A549 (cell line): Measurements from ENCODE around the gene TMEM267. TPM values are rescaled to one million over a fixed set of nuclear protein-coding genes. Genes with fewer than 3 reads are reported as not detected.

Source experiments
- ATAC-seq, 2 experiments: fragments of 200-7000 bp in 1 of 2; fragments of >200 bp in 1 of 2; cut with Nextera tagmentation in 1 of 2; cut with Tn5 transposase in 1 of 2; 3 replicates each; pipeline versions ENCODE4 v1.8.0 to v1.9.1; 2018 to 2020; ENCODE audit warnings: mild to moderate bottlenecking in 1 of 2, moderate library complexity in 1 of 2
- CTCF ChIA-PET: fragments of 300-600 bp; sonication (Branson Sonifier 250); formaldehyde crosslinking; extraction: SDS; loops from one replicate; lab custom pipeline; 2021; ENCODE audit warnings: antibody characterized with exemption, inconsistent platforms; lab: Yijun Ruan, JAX
- POLR2A ChIA-PET: fragments of 350-600 bp; formaldehyde crosslinking; extraction: SDS; loops from one replicate; lab custom pipeline; 2021; ENCODE audit warnings: antibody characterized with exemption, inconsistent platforms; lab: Yijun Ruan, JAX
- DNase-seq, 2 experiments: peaks; one replicate each; pipeline versions ENCODE4 v3.0.0 to v3.0.0-alpha.2; 2011 to 2016; ENCODE audit warnings: low read depth in 1 of 2, low spot score in 1 of 2
- FAIRE-seq: peaks from 2 replicates; lab custom pipeline; 2011; peaks lifted over from hg19 to GRCh38; lab: Jason Lieb, UNC
- H3K27ac ChIP-seq, 2 experiments: fragments of >200 bp; sonication (Bioruptor Twin); formaldehyde crosslinking; 3 replicates each; pipeline ENCODE4 v1.5.1; 2016 to 2017
- H3K4me1 ChIP-seq: fragments of >200 bp; sonication (Bioruptor Twin); formaldehyde crosslinking; 3 replicates; pipeline ENCODE4 v1.6.1; 2016
- H3K4me2 ChIP-seq: fragments of >200 bp; sonication (Bioruptor Twin); formaldehyde crosslinking; 3 replicates; pipeline ENCODE4 v1.6.1; 2016
- H3K4me3 ChIP-seq: fragments of >200 bp; sonication (Bioruptor Twin); formaldehyde crosslinking; 3 replicates; pipeline ENCODE4 v1.5.1; 2016
- H3K9me3 ChIP-seq: fragments of >200 bp; sonication (Bioruptor Twin); formaldehyde crosslinking; 3 replicates; pipeline ENCODE4 v1.6.1; 2016
- BHLHE40 ChIP-seq: IDR thresholded peaks from 2 replicates; pipeline ENCODE4 v1.6.1; 2012; ENCODE audit warnings: low read depth, low read length, inconsistent platforms
- CBX8 ChIP-seq: fragments of 200-600 bp; sonication (generic); IDR thresholded peaks from 2 replicates; pipeline ENCODE4 v1.6.1; 2016
- CHD2 ChIP-seq: fragments of 150-350 bp; IDR thresholded peaks from 2 replicates; pipeline ENCODE4 v1.6.1; 2014; ENCODE audit warnings: low read length; ENCODE audit not compliant: partially characterized antibody
- E2F6 ChIP-seq: IDR thresholded peaks from 2 replicates; pipeline ENCODE4 v1.6.1; 2012; ENCODE audit warnings: low read depth, borderline replicate concordance
- EP300 ChIP-seq, 2 experiments: fragments of >200 bp; sonication (Bioruptor Twin); formaldehyde crosslinking; IDR thresholded peaks; 2 replicates in 1 of 2; 3 replicates in 1 of 2; pipeline ENCODE4 v1.6.1; 2016 to 2017
- ESRRA ChIP-seq: fragments of 150-350 bp; IDR thresholded peaks from 2 replicates; pipeline ENCODE4 v1.6.1; 2014; ENCODE audit warnings: mild to moderate bottlenecking, low read length, borderline replicate concordance
- HDAC2 ChIP-seq: fragments of 200-600 bp; sonication (generic); IDR thresholded peaks from 2 replicates; pipeline ENCODE4 v1.6.1; 2016
- HES2 ChIP-seq: fragments of >200 bp; sonication (Bioruptor Twin); formaldehyde crosslinking; IDR thresholded peaks from 2 replicates; pipeline ENCODE4 v1.6.1; 2016
- HOXB5 ChIP-seq: fragments of 250-450 bp; sonication (Bioruptor Pico); IDR thresholded peaks from 2 replicates; pipeline ENCODE4 v1.5.0; 2020; ENCODE audit warnings: mild to moderate bottlenecking, moderate library complexity
- MAFK ChIP-seq: fragments of 450-650 bp; IDR thresholded peaks from 2 replicates; pipeline ENCODE4 v1.6.1; 2014; ENCODE audit not compliant: partially characterized antibody
- MAX ChIP-seq: IDR thresholded peaks from 2 replicates; pipeline ENCODE4 v1.6.1; 2012
- NPAS2 ChIP-seq: fragments of 250-450 bp; sonication (Bioruptor Pico); IDR thresholded peaks from 2 replicates; pipeline ENCODE4 v1.8.0; 2022; ENCODE audit warnings: mild to moderate bottlenecking, moderate library complexity, borderline replicate concordance
- POLR2AphosphoS2 ChIP-seq: conservative IDR thresholded peaks from 2 replicates; pipeline ENCODE4 v1.6.1; 2012; ENCODE audit warnings: low read length, improper control_type of control experiment, inconsistent platforms
- RFX5 ChIP-seq: fragments of 450-650 bp; IDR thresholded peaks from 2 replicates; pipeline ENCODE4 v1.7.1; 2014; ENCODE audit warnings: antibody characterized with exemption, mild to moderate bottlenecking, moderate library complexity
- RNF2 ChIP-seq: fragments of 200-600 bp; sonication (generic); IDR thresholded peaks from 2 replicates; pipeline ENCODE4 v1.6.1; 2016; ENCODE audit warnings: low read depth, mild to moderate bottlenecking, antibody characterized with exemption, moderate library complexity, borderline replicate concordance
- SMC3 ChIP-seq: fragments of >200 bp; sonication (Bioruptor Twin); formaldehyde crosslinking; IDR thresholded peaks from 3 replicates; pipeline ENCODE4 v1.6.1; 2018; ENCODE audit warnings: inconsistent platforms
- WGBS: methylation state at CpG from one replicate; pipeline ENCODE4 v1.1.6; 2017; ENCODE audit errors: missing lambda C conversion rate; 5-methylcytosine and 5-hydroxymethylcytosine counted together
- polyA plus RNA-seq, 4 experiments: library from polyadenylated mRNA; depleted of rRNA in 3 of 4; stranded (reverse); fragments of >200 nt; fragmentation: RNase III in 1 of 4; extraction: RNeasy Plus Mini Kit Qiagen cat#74134 plus additional on column Dnase treatment in 1 of 4; gene quantifications; 2 replicates in 3 of 4; 3 replicates in 1 of 4; pipeline ENCODE4 v1.2.3, GENCODE V29; 2011 to 2017
- TF ChIP-seq, protein P1 (sequence below): fragments of 250-450 bp; sonication (Bioruptor Pico); IDR thresholded peaks from 2 replicates; pipeline ENCODE4 v1.5.0; 2020; ENCODE audit warnings: low read depth, mild to moderate bottlenecking, moderate library complexity
- TF ChIP-seq, protein P2 (sequence below): fragments of 450-650 bp; IDR thresholded peaks from 2 replicates; pipeline ENCODE4 v1.6.1; 2014; ENCODE audit warnings: antibody characterized with exemption
- TF ChIP-seq, protein P3 (sequence below): fragments of 250-450 bp; sonication (Bioruptor Pico); IDR thresholded peaks from 2 replicates; pipeline ENCODE4 v1.5.0; 2021; ENCODE audit warnings: mild to moderate bottlenecking, moderate library complexity, borderline replicate concordance
- TF ChIP-seq, protein P4 (sequence below): fragments of >200 bp; sonication (Bioruptor Twin); formaldehyde crosslinking; IDR thresholded peaks from 3 replicates; pipeline ENCODE4 v1.6.1; 2016
- TF ChIP-seq, protein P5 (sequence below): fragments of 150-350 bp; IDR thresholded peaks from 2 replicates; pipeline ENCODE4 v1.6.1; 2014; ENCODE audit warnings: low read depth, mild to moderate bottlenecking, low read length

Gene TMEM267
- polyA plus RNA-seq, 2 of the 4 experiments (the other 2 are of a cell fraction), result 15.8 to 46.1 TPM

DNA sequence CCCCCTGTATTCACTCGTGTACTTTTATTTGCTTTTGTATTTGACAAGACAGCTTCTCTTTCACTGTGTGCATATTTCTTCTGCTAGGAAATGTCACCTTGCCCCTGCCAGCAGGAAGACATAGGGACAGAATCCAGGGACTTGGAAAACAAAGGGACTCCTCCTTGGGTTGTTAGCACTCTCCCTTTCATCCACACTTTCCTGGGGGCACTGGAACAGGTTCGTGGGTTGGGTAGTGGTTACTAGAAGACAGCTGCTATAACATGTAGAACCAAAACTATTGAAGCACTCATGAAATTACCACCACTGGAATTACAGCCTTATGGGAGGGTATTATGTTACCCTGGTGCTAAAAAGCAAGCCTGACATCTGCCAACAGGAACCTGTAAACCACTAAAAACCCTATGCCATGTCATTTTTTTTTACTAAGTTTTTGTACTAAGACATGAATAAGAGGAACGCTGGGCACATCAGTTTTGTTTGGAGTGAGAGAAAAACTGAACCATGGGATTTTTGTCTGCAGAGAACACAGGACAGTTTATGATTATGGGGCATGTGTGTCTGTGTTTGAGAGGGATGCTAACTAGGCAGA, 66.8 kb downstream of the TMEM267 start:
- no peaks in the 10 kb centered on the region for H3K9me3 ChIP-seq
- POLR2A ChIA-PET, result interaction anchor here (0.6 kb wide), 1 partner anchor 64 kb away, joined by 5 read pairs; no protein-coding TSS in a partner anchor
- H3K4me3 ChIP-seq, result no peak overlapping the region
- ATAC-seq, result no peak
- H3K4me1 ChIP-seq, result peaks cover 7% of the 10 kb centered on the region; the same call in 2 of the 3 replicates
- CTCF ChIA-PET, result interaction anchor here (2.0 kb wide), 1 partner anchor 27 kb away, joined by 6 read pairs; no protein-coding TSS in a partner anchor
- no peak overlapping the region for H3K4me2 ChIP-seq
- no peak for TF ChIP-seq ESRRA
- TF ChIP-seq EP300 (IDR thresholded peaks at IDR 0.05), result no peak
- TF ChIP-seq MAX, result no peak
- TF ChIP-seq, protein P1, sequence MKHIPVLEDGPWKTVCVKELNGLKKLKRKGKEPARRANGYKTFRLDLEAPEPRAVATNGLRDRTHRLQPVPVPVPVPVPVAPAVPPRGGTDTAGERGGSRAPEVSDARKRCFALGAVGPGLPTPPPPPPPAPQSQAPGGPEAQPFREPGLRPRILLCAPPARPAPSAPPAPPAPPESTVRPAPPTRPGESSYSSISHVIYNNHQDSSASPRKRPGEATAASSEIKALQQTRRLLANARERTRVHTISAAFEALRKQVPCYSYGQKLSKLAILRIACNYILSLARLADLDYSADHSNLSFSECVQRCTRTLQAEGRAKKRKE (CRISPR knock-in tag), result no peak
- 0 out of 6 replicates have a peak overlapping the region, but pooled peaks of 1 of the 2 experiments have one; percentile 21 for H3K27ac ChIP-seq
- 17% methylated on average over 3 of the region's 3 CpGs for WGBS
- FAIRE-seq, result no peak
- no peak for DNase-seq

- ATAC-seq (peak in 1 of 2 experiments; percentile 30; a peak in 1 of 6 replicates), DNase-seq (no peak), FAIRE-seq (no peak)
- Histone ChIP-seq H3K4me2 (no peak overlapping the region), H3K9me3 (no peaks in the 10 kb centered on the region), H3K4me1 (0 out of 3 replicates have a peak, but pooled peaks cover 3% of the 10 kb centered on the region), H3K27ac (0 out of 6 replicates have a peak overlapping the region, but pooled peaks of 1 of the 2 experiments have one; percentile 21), H3K4me3 (no peak overlapping the region)
- no peak for TF ChIP-seq POLR2AphosphoS2
- no peak for TF ChIP-seq SMC3
- no peak for TF ChIP-seq MAFK
- no peak for TF ChIP-seq NPAS2 (CRISPR knock-in tag)
- no peak for TF ChIP-seq MAX
- TF ChIP-seq, protein P2, sequence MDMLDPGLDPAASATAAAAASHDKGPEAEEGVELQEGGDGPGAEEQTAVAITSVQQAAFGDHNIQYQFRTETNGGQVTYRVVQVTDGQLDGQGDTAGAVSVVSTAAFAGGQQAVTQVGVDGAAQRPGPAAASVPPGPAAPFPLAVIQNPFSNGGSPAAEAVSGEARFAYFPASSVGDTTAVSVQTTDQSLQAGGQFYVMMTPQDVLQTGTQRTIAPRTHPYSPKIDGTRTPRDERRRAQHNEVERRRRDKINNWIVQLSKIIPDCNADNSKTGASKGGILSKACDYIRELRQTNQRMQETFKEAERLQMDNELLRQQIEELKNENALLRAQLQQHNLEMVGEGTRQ, result no peak
- no peak for TF ChIP-seq HOXB5
- TF ChIP-seq, protein P3, sequence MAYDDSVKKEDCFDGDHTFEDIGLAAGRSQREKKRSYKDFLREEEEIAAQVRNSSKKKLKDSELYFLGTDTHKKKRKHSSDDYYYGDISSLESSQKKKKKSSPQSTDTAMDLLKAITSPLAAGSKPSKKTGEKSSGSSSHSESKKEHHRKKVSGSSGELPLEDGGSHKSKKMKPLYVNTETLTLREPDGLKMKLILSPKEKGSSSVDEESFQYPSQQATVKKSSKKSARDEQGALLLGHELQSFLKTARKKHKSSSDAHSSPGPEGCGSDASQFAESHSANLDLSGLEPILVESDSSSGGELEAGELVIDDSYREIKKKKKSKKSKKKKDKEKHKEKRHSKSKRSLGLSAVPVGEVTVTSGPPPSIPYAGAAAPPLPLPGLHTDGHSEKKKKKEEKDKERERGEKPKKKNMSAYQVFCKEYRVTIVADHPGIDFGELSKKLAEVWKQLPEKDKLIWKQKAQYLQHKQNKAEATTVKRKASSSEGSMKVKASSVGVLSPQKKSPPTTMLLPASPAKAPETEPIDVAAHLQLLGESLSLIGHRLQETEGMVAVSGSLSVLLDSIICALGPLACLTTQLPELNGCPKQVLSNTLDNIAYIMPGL (CRISPR knock-in tag), result no peak
- TF ChIP-seq RFX5, result no peak
- TF ChIP-seq ESRRA, result no peak
- TF ChIP-seq E2F6, result no peak
- TF ChIP-seq BHLHE40, result no peak
- TF ChIP-seq RNF2, result no peak
- no peak for TF ChIP-seq HES2
- TF ChIP-seq, protein P4, sequence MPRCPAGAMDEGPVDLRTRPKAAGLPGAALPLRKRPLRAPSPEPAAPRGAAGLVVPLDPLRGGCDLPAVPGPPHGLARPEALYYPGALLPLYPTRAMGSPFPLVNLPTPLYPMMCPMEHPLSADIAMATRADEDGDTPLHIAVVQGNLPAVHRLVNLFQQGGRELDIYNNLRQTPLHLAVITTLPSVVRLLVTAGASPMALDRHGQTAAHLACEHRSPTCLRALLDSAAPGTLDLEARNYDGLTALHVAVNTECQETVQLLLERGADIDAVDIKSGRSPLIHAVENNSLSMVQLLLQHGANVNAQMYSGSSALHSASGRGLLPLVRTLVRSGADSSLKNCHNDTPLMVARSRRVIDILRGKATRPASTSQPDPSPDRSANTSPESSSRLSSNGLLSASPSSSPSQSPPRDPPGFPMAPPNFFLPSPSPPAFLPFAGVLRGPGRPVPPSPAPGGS, result no peak
- no peak for TF ChIP-seq CHD2
- TF ChIP-seq HDAC2, result no peak
- TF ChIP-seq, protein P5, sequence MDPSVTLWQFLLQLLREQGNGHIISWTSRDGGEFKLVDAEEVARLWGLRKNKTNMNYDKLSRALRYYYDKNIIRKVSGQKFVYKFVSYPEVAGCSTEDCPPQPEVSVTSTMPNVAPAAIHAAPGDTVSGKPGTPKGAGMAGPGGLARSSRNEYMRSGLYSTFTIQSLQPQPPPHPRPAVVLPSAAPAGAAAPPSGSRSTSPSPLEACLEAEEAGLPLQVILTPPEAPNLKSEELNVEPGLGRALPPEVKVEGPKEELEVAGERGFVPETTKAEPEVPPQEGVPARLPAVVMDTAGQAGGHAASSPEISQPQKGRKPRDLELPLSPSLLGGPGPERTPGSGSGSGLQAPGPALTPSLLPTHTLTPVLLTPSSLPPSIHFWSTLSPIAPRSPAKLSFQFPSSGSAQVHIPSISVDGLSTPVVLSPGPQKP, result no peak
- TF ChIP-seq CBX8, result no peak
- 44% methylated on average over 3 of the region's 3 CpGs for WGBS
- ChIA-PET POLR2A (interaction anchor here (0.6 kb wide), 1 partner anchor 65 kb away, joined by 5 read pairs; no protein-coding TSS in a partner anchor), CTCF (interaction anchor here (2.0 kb wide), 1 partner anchor 27 kb away, joined by 6 read pairs; no protein-coding TSS in a partner anchor)
These were observed 67.5 kb downstream of the TMEM267 start for GRCh38 chr5:43415935-43416802.
